Peyer's patch (tissue), 4 donors: ENCODE data around the gene PERCC1. TPM values are rescaled to one million over a fixed set of nuclear protein-coding genes. Genes with fewer than 3 reads are reported as not detected.
A peak's percentile ranks its signal among the peaks of the same experiment; 100 is the strongest.

Experiments
- DNase-seq, 3 donors: peaks; one replicate each; pipeline ENCODE4 v3.0.0-alpha.2; 2017 to 2019
- H3K27ac ChIP-seq, 4 donors: fragments of 200-600 bp; sonication (generic); one replicate each; pipeline ENCODE4 v1.5.1; 2016 to 2019
- H3K27me3 ChIP-seq, 2 donors: fragments of 200-600 bp; sonication (generic); one replicate each; pipeline ENCODE4 v1.5.1; 2019
- H3K36me3 ChIP-seq, 3 donors: fragments of 200-600 bp; sonication (generic); one replicate each; pipeline ENCODE4 v1.5.1; 2016 to 2019
- H3K4me1 ChIP-seq, 4 donors: fragments of 200-600 bp; sonication (generic); one replicate each; pipeline ENCODE4 v1.5.1; 2016 to 2019
- H3K4me3 ChIP-seq, 4 donors: fragments of 200-600 bp; sonication (generic); 1 replicate in 3 of 4; 2 replicates in 1 of 4; pipeline ENCODE4 v1.5.1; 2016 to 2019; ENCODE audit warnings: mild to moderate bottlenecking in 1 of 4
- H3K9me3 ChIP-seq, 4 donors: fragments of 200-600 bp; sonication (generic); one replicate each; pipeline ENCODE4 v1.5.1; 2016 to 2019; ENCODE audit warnings: mild to moderate bottlenecking in 1 of 4
- CTCF ChIP-seq, 6 experiments: fragments of 450-650 bp in 4 of 6; fragments of 200-600 bp in 2 of 6; sonication (generic) in 1 of 6; IDR thresholded peaks; one replicate each; pipeline ENCODE4 v1.5.1; 2017 to 2019; ENCODE audit warnings: antibody characterized with exemption in 6 of 6, mild to moderate bottlenecking in 3 of 6, moderate library complexity in 1 of 6
- POLR2A ChIP-seq, 2 donors: fragments of 450-650 bp; IDR thresholded peaks; one replicate each; pipeline ENCODE4 v1.5.1; 2017; ENCODE audit warnings: antibody characterized with exemption in 2 of 2, mild to moderate bottlenecking in 2 of 2, moderate library complexity in 2 of 2
- total RNA-seq, 4 donors: library from RNA; depleted of rRNA; stranded (reverse); fragments of >200 nt; gene quantifications; one replicate each; pipeline ENCODE4 v1.1.0, GENCODE V29; 2016

The PERCC1 gene
- total RNA-seq, 4 donors from 2014 or later: not detected

GRCh38 chr16:1428511-1428910 is 2.4 kb upstream of the PERCC1 start:
- Histone ChIP-seq H3K27ac (peak overlapping the region in 1 of 4 donors; percentile 5), H3K4me3 (peak overlapping the region in 1 of 4 donors; percentile 5), H3K36me3 (no peaks in the 10 kb centered on the region), H3K27me3 (no peaks in the 10 kb centered on the region), H3K9me3 (no peaks in the 10 kb centered on the region), H3K4me1 (peaks cover 0 to 6% (median 2%) of the 10 kb centered on the region in 4 donors)
- DNase-seq: peak in 2 of 3 donors; percentile 60
- TF ChIP-seq CTCF (IDR thresholded peaks at IDR 0.05): peak in 4 of 6 experiments; percentile 14 to 47 (median 37)
- TF ChIP-seq POLR2A (IDR thresholded peaks at IDR 0.05): no peak

GRCh38 chr16:1429012-1429411 is 1.9 kb upstream of the PERCC1 start:
- peaks cover 0 to 6% (median 2%) of the 10 kb centered on the region in 4 donors for H3K4me1 ChIP-seq
- no peaks in the 10 kb centered on the region for H3K36me3 ChIP-seq
- H3K9me3 ChIP-seq: no peaks in the 10 kb centered on the region
- no peak overlapping the region for H3K27ac ChIP-seq
- no peak for DNase-seq
- H3K27me3 ChIP-seq: no peaks in the 10 kb centered on the region
- no peak overlapping the region for H3K4me3 ChIP-seq
- TF ChIP-seq POLR2A (IDR thresholded peaks at IDR 0.05): no peak
- no peak for TF ChIP-seq CTCF (IDR thresholded peaks at IDR 0.05)

GRCh38 chr16:1429631-1430030 is 1.2 kb upstream of the PERCC1 start:
- no peak overlapping the region for H3K27ac ChIP-seq
- no peaks in the 10 kb centered on the region for H3K9me3 ChIP-seq
- no peak overlapping the region for H3K4me3 ChIP-seq
- H3K4me1 ChIP-seq: peaks cover 0 to 6% (median 2%) of the 10 kb centered on the region in 4 donors
- H3K27me3 ChIP-seq: no peaks in the 10 kb centered on the region
- no peak for DNase-seq
- TF ChIP-seq CTCF (IDR thresholded peaks at IDR 0.05): no peak
- no peak for TF ChIP-seq POLR2A (IDR thresholded peaks at IDR 0.05)
- H3K36me3 ChIP-seq: no peaks in the 10 kb centered on the region

GRCh38 chr16:1430214-1430758 is 592 bp upstream of the PERCC1 start:
- TF ChIP-seq CTCF (IDR thresholded peaks at IDR 0.05) (no peak), POLR2A (IDR thresholded peaks at IDR 0.05) (no peak)
- Histone ChIP-seq H3K4me3 (no peak overlapping the region), H3K9me3 (no peaks in the 10 kb centered on the region), H3K27me3 (no peaks in the 10 kb centered on the region), H3K36me3 (no peaks in the 10 kb centered on the region), H3K4me1 (peaks cover 0 to 6% (median 2%) of the 10 kb centered on the region in 4 donors), H3K27ac (no peak overlapping the region)
- no peak for DNase-seq

- peaks cover 0 to 6% (median 2%) of the 10 kb centered on the region in 4 donors for H3K4me1 ChIP-seq
- no peaks in the 10 kb centered on the region for H3K9me3 ChIP-seq
- H3K27me3 ChIP-seq: no peaks in the 10 kb centered on the region
- no peak overlapping the region for H3K4me3 ChIP-seq
- H3K27ac ChIP-seq: no peak overlapping the region
- no peaks in the 10 kb centered on the region for H3K36me3 ChIP-seq
- TF ChIP-seq CTCF (IDR thresholded peaks at IDR 0.05): no peak
- no peak for TF ChIP-seq POLR2A (IDR thresholded peaks at IDR 0.05)
- DNase-seq: no peak
Observed at GRCh38 chr16:1431497-1432270, 806 bp downstream of the PERCC1 start.
